Measurements from ENCODE around the gene TMEM43.

Gene TMEM43

DNA sequence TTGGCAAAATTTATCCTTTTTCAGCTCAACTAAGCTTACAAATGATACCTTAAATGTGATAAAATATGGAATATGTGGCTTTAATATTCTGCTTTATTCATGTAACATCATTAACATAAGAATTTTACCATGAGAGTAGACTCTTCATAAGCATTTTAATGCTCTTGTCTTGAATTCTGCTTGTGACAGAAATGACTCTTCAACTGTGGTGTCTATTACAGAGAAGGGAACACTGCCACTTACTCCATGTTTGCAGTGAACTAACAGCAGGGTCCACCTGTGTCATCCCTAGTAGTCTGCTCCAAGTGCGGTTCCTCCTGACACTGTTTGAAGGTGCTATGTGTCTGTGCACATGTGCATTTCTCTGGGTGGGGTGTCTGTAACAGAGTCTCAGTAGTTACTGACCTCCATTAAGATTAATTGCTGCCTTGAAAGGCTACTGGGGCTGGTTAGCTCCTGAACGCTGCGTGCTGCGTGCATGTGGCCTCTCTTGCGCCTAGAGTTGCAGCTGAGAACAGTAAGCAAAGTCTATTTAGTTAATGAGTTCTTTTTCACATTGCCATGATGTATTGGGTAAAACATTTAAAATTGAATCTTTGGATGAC is 62.1 kb downstream of the TMEM43 start:
- no peak overlapping the region for H3K4me3 ChIP-seq
- peaks cover 0 to 5% (median 0%) of the 10 kb centered on the region in 4 donors for H3K4me1 ChIP-seq
- H3K9me3 ChIP-seq: no peaks in the 10 kb centered on the region
- peaks cover 30 to 66% (median 44%) of the 10 kb centered on the region in 3 donors for H3K36me3 ChIP-seq
- intact Hi-C loops (cut with DNase I; ENCODE audit: low total_unique reads): no loop called here
- DNase-seq: no peak
- H3K27ac ChIP-seq: no peak overlapping the region
- TF ChIP-seq, protein P1, sequence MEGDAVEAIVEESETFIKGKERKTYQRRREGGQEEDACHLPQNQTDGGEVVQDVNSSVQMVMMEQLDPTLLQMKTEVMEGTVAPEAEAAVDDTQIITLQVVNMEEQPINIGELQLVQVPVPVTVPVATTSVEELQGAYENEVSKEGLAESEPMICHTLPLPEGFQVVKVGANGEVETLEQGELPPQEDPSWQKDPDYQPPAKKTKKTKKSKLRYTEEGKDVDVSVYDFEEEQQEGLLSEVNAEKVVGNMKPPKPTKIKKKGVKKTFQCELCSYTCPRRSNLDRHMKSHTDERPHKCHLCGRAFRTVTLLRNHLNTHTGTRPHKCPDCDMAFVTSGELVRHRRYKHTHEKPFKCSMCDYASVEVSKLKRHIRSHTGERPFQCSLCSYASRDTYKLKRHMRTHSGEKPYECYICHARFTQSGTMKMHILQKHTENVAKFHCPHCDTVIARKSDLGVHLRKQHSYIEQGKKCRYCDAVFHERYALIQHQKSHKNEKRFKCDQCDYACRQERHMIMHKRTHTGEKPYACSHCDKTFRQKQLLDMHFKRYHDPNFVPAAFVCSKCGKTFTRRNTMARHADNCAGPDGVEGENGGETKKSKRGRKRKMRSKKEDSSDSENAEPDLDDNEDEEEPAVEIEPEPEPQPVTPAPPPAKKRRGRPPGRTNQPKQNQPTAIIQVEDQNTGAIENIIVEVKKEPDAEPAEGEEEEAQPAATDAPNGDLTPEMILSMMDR (IDR thresholded peaks at IDR 0.05): no peak
- H3K27me3 ChIP-seq: no peaks in the 10 kb centered on the region

DNA sequence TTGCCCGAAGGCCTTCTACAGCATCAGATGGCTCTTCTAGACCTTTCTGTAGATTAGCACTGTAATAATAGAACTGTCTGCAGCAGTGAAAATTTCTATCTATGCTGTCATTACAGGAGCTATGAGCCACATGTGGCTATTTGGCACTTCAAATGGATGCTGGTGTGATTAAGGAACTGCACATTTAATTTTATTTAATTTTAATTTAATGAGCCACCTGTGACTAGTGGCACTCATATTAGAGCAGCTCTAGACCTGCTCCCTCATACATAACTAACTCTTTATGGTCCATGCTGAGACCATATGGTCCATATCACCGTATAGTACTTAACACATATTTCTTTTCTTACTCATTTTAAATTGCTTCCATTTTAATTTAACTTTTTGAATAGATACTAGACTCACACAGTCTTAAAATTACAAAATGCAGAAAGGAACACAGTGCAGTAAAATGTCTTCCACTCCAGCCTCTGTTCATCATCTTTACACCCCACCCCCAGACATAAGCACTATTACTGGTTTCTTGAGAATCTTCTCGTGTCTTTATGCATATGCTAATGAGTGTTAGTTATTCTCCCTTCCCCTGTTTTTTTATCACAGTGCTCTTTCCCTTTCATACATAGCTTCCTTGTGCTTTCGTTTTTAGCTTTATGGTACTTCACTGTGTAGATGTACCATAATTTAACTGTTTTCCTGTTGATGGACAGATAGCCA is 63.3 kb downstream of the TMEM43 start:
- TF ChIP-seq, protein P1 (IDR thresholded peaks at IDR 0.05): no peak
- DNase-seq: no peak
- H3K9me3 ChIP-seq: no peaks in the 10 kb centered on the region
- H3K4me3 ChIP-seq: no peak overlapping the region
- H3K36me3 ChIP-seq: peaks cover 20 to 57% (median 34%) of the 10 kb centered on the region in 3 donors
- no peak overlapping the region for H3K27ac ChIP-seq
- intact Hi-C loops (cut with DNase I; ENCODE audit: low total_unique reads): no loop called here
- no peaks in the 10 kb centered on the region for H3K4me1 ChIP-seq
- no peaks in the 10 kb centered on the region for H3K27me3 ChIP-seq
